ENCODE data around the gene CALML3. TPM values are rescaled to one million over a fixed set of nuclear protein-coding genes. Genes with fewer than 3 reads are reported as not detected.

Gene CALML3
- total and polyA plus RNA-seq, 2 of the 13 experiments (the other 11 are each of a cell fraction or from before 2014, with no cell fraction given) = not detected

DNA sequence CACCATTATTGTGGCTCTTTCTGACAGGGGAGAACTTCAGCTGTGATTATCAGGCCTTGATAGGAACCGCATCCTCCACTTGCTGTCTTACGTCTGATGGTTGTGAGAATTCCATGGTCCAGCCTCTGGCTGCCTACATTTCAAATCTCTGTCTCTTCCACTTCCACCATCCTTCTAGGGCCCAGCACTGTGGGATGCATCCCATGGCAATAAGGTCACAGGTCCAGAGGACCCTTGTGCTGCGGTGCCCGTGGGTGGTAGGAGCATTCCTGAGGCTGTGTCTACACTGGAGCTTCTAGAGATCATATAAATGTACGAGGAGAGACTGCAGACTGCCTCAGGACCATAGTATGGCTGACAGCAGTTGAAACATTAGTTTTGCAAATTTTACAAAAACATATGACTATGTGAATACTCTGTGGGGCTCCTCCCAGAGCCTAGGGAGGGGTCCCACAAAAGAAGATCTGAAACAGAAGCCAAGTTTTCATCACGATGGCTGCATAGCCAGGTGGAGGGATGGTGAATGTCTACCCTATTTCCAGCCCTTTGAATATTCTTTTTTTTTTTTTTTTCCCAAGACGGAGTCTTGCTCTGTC lies 11.8 kb downstream of the CALML3 start:
- Histone ChIP-seq H3K4me2 (ENCODE audit: low read depth, low read length) (no peak overlapping the region), H3K4me3 (replicated peaks in 1 of 3; ENCODE audit: insufficient read depth in 1 of 3, low read depth in 2 of 3, low read length in 3 of 3) (no peak overlapping the region), H3K79me2 (ENCODE audit: insufficient read depth, low read length) (no peaks in the 10 kb centered on the region), H3K9me3 (ENCODE audit: low read length) (no peaks in the 10 kb centered on the region), H3K4me1 (ENCODE audit: insufficient read depth, low read length) (peaks cover 82% of the 10 kb centered on the region), H3K27ac (ENCODE audit: extremely low read length, insufficient read depth, low read length) (no peak overlapping the region), H2AFZ (ENCODE audit: low read length) (no peak overlapping the region), H3K9ac (ENCODE audit: insufficient read depth, low read depth, low read length) (no peak overlapping the region), H3K36me3 (replicated peaks in 1 of 2; ENCODE audit: control insufficient read depth in 1 of 2, insufficient read depth in 2 of 2, low read length in 2 of 2) (no peaks in the 10 kb centered on the region), H3K27me3 (ENCODE audit: control insufficient read depth in 1 of 2, insufficient read depth in 2 of 2, low read length in 2 of 2) (no peaks in the 10 kb centered on the region), H4K20me1 (ENCODE audit: insufficient read depth, low read length) (no peaks in the 10 kb centered on the region)
- no peak for FAIRE-seq
- no TSS peak for BruUV-seq (replicated peaks)
- no peak for DNase-seq (ENCODE audit: low spot score)
- in situ Hi-C loops (cut with HindIII; ENCODE audit: extremely low pct_ligation_motif_present, low pct_unique_long_range_greater_than_20kb) (no loop called here), intact Hi-C loops (cut with micrococcal nuclease; ENCODE audit: unreplicated experiment) (no loop called here)
- WGBS (ENCODE audit: low lambda C conversion rate) = 93% methylated on average over 7 of the region's 7 CpGs
- TF ChIP-seq SNAPC5 (CRISPR knock-in tag; IDR thresholded peaks at IDR 0.05; ENCODE audit: borderline replicate concordance) (no peak), FOXK2 (IDR thresholded peaks at IDR 0.05) (no peak), TGIF2 (CRISPR knock-in tag; IDR thresholded peaks at IDR 0.05) (no peak), ZNF282 (IDR thresholded peaks at IDR 0.05; ENCODE audit: partially characterized antibody) (no peak), ZNF788 (CRISPR knock-in tag; IDR thresholded peaks at IDR 0.05; ENCODE audit: borderline replicate concordance) (no peak), ISX (CRISPR knock-in tag; conservative IDR thresholded peaks at IDR 0.05) (no peak), ZNF629 (CRISPR knock-in tag; conservative IDR thresholded peaks at IDR 0.05) (no peak), ZNF703 (CRISPR knock-in tag; IDR thresholded peaks at IDR 0.05; ENCODE audit: borderline replicate concordance) (no peak), ZNF772 (CRISPR knock-in tag; IDR thresholded peaks at IDR 0.05) (no peak), FOSL2 (CRISPR knock-in tag; IDR thresholded peaks at IDR 0.05) (no peak), ZNF775 (CRISPR knock-in tag; IDR thresholded peaks at IDR 0.05; ENCODE audit: borderline replicate concordance) (no peak), NCOA2 (CRISPR knock-in tag; IDR thresholded peaks at IDR 0.05) (no peak)
- TF ChIP-seq, protein P1, sequence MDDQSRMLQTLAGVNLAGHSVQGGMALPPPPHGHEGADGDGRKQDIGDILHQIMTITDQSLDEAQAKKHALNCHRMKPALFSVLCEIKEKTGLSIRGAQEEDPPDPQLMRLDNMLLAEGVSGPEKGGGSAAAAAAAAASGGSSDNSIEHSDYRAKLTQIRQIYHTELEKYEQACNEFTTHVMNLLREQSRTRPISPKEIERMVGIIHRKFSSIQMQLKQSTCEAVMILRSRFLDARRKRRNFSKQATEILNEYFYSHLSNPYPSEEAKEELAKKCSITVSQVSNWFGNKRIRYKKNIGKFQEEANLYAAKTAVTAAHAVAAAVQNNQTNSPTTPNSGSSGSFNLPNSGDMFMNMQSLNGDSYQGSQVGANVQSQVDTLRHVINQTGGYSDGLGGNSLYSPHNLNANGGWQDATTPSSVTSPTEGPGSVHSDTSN (CRISPR knock-in tag; IDR thresholded peaks at IDR 0.05; ENCODE audit: borderline replicate concordance) = no peak
- TF ChIP-seq, protein P2, sequence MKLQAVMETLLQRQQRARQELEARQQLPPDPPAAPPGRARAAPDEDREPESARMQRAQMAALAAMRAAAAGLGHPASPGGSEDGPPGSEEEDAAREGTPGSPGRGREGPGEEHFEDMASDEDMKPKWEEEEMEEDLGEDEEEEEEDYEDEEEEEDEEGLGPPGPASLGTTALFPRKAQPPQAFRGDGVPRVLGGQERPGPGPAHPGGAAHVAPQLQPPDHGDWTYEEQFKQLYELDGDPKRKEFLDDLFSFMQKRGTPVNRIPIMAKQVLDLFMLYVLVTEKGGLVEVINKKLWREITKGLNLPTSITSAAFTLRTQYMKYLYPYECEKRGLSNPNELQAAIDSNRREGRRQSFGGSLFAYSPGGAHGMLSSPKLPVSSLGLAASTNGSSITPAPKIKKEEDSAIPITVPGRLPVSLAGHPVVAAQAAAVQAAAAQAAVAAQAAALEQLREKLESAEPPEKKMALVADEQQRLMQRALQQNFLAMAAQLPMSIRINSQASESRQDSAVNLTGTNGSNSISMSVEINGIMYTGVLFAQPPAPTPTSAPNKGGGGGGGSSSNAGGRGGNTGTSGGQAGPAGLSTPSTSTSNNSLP (IDR thresholded peaks at IDR 0.05; ENCODE audit: low read depth, low read length) = no peak
- POLR2A ChIA-PET = no interaction called here
- CTCF ChIA-PET (ENCODE audit: low intra/inter-chr PET ratio, low total read pairs) = no interaction called here
- ATAC-seq = no peak

Measured in HepG2 (cell line).